ENCODE results near the gene SLC66A2. TPM values are rescaled to one million over a fixed set of nuclear protein-coding genes. Genes with fewer than 3 reads are reported as not detected.

Gene SLC66A2
- 28.9 and 34.9 TPM in 2 replicates for total RNA-seq

DNA sequence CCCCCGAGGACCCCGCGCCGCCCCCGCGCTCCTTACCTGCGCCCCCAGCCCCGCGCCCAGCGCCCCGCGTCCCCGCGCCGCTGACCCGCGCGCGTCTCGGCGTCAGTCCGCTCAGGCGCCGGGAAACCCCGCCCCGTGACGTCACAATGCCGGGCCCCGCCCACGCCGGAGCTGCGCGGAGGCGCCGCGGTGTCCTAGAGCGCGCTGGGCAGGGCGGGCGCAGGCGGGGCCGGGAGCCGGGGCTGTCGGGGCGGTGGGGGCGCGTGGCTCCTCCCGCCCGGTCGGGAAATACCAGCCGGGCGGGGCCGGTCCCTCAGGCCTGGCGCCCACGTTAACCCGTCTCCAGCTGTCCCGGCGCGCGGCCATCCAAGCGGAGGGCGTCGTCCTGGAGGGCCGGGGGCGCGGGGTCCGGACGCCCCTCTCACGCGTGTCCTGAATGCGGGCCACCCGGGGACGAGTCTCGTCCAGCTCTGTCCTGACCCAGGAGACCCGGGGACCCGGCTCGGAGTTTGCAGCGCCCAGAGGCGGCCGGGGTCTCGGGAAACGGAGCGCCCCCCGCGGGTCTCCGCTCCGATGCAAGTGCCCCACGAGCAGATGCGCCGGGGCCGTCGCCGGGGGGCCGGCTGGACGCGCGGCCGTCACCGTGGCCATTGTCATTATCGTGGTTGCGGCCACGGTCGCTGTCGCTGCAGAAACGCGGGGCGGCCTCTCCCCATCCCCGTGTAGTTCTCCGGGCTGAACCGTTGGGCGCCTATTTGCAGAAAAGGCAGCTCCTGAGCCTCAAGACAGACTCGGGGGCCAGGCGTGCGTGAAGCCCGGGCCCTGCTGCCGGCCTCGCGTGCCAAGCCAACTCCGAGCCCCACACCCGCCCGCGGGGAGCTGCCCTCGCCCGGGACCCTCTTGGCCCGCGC lies at the start of gene SLC66A2:
TSS of gene SLC66A2 (minus strand) at position 109 of the 911 bp plus-strand sequence. CDS start 727 bp downstream, outside the sequence.

GRCh38 chr18:79988451-79989194 lies 37.2 kb upstream of the SLC66A2 start, which contains the start of gene TXNL4A:
Gene TXNL4A, minus strand, starts transcription at chr18:79988563. Its CDS starts 171 bp downstream, at chr18:79988392.

DNA sequence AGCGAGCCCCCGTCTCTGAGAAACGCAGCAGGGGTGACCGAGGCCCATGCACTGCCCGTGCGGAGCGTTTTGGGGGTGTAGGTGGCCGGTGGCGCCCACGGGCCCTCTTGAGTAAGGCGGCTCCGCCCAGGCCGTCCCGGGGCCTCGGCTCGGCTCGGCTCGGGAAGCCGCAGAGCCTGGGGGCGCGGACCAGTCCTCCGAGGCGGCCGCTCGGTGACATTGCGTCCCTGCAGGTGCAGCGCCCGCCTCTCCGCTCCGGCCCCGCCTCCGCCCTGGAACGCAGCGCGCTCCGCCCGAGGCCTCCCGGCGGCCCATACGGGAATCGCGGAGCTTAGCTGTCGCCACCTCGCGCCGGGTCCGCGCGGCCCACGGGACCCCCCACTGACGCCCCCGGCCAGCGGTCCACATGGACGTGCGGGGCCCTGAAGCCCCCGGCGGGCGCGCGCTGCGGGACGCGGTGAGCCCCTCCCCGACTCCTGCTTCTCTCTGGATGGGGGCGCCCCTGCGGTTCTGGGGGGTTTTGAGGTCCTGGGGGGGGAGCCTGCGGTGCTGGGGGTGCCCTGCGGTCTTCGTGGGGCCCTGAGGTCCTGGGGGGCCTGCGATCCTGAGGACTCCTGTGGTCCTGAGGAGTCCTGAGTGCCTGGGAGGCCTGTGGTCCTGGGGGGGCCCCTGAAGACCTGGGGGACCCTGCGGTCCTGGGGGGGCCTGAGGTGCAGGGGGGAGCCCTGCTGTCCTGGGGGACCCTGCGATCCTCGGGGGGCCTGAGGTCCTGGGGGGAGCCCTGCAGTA lies 13.1 kb upstream of the SLC66A2 start, which contains the start of gene HSBP1L1:
TSS of gene HSBP1L1 (plus strand) at position 314 of the 789 bp plus-strand sequence. CDS start at position 407, 93 bp downstream.

Other genes with a start within 250 kb of the SLC66A2 start
- gene KCNG2, start 153.7 kb downstream of the SLC66A2 start, total RNA-seq = not detected in 2 replicates
- gene HSBP1L1, start 13.0 kb upstream of the SLC66A2 start, total RNA-seq = 9.8 and 14.8 TPM in 2 replicates
- gene TXNL4A, start 36.9 kb upstream of the SLC66A2 start, total RNA-seq = 48.3 and 53.3 TPM in 2 replicates
- gene RBFA, start 82.8 kb upstream of the SLC66A2 start, total RNA-seq = 21.3 and 22.1 TPM in 2 replicates
- 22.5 and 24.5 TPM in 2 replicates for gene ADNP2, start 157.6 kb upstream of the SLC66A2 start, total RNA-seq

All from articular chondrocyte of knee joint (primary cell).